NB4 (cell line): ENCODE data around the gene ARHGEF7.

Experiments used
- CTCF ChIP-seq: IDR thresholded peaks from one replicate; pipeline ENCODE4 v1.5.1; 2012; ENCODE audit warnings: low read depth, low read length
- MAX ChIP-seq: IDR thresholded peaks from 2 replicates; pipeline ENCODE4 v1.6.1; 2011; ENCODE audit warnings: low read depth, low read length
- MYC ChIP-seq: IDR thresholded peaks from 2 replicates; pipeline ENCODE4 v1.6.1; 2011; ENCODE audit warnings: low read depth, low read length
- POLR2A ChIP-seq: IDR thresholded peaks from 2 replicates; pipeline ENCODE4 v1.6.1; 2011; ENCODE audit warnings: mild to moderate bottlenecking; ENCODE audit not compliant: insufficient read length; ENCODE audit errors: extremely low read depth

GRCh38 chr13:111341886-111342285 lies 226.8 kb downstream of the ARHGEF7 start:
- TF ChIP-seq CTCF (no peak), MAX (no peak), POLR2A (no peak), MYC (no peak)
